EH (cell line): ENCODE data around the gene RESP18.
A peak's percentile ranks its signal among the peaks of the same experiment; 100 is the strongest.

Experiments
- DNase-seq: peaks from one replicate; pipeline ENCODE4 v3.0.0-alpha.2; 2015; ENCODE audit warnings: low read depth

The RESP18 gene

DNA sequence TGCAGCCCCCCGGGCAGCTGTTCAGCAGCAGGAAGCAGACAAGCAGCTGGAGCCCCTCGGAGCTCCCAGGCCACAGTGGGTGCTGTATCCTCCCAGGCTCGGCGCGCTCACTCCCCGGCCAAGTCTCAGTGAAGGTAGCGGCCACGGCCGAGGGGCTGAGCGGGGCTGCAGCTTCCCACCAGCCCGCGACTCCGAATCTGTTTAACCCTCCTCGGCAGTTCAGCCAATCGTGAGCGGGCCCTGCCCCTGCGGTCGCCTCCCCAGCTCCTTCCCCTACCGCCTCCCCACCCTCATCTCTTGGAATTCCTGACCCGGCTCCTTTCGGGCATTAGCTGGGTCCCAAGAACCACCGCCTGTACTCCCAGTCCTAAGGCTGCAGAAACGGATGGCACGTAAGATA lies at the start of gene RESP18:
TSS of gene RESP18 (minus strand) at position 203 of the 400 bp plus-strand sequence.
- DNase-seq, result no peak

DNA sequence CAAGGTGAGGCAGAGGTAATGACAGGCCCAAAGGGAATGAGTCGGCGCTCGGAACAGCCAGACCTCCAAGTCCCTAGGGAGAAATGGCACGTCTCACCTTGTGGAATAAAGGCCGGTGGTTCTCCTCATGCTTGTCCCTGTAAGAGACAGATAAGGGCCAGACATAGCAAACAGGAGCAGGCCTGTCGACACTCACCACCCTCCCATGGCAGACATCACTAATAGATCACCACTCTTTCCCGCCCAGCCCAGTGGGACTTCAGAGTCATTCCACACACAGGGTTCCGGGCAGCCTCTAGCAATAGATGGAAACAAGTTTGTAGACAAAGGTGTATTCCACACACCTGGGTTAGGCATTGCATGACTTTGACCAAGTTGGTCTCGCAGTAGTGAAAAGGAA lies 48.9 kb upstream of the RESP18 start:
- DNase-seq, result no peak

- no peak for DNase-seq
Measured at GRCh38 chr2:219380926-219381325, 48.4 kb upstream of the RESP18 start.

GRCh38 chr2:219378163-219378851 lies 45.8 kb upstream of the RESP18 start:
- DNase-seq, result no peak

DNA sequence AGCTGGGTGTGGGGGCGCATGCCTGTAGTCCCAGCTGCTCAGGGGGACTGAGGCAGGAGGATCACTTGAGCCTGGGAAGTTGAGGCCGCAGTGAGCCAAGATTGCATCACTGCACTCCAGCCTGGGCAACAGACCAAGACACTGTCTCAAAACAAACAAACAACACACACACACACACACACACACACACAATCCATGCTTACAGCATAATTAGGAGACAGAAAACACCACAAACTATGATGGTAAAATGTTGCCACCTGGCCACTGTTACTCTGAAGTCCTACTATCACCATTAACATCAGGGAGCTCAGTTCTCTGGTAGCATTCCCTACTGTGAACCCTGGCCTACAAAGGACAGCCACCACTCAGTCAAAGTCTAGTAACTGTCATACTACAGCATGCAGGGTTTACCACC lies 36.9 kb upstream of the RESP18 start:
- peak; percentile 75 for DNase-seq

- peak; percentile 99 for DNase-seq
Measured at GRCh38 chr2:219368690-219369191, 36.2 kb upstream of the RESP18 start.

GRCh38 chr2:219362524-219363164 lies 30.1 kb upstream of the RESP18 start:
- DNase-seq, result peak; percentile 98

DNA sequence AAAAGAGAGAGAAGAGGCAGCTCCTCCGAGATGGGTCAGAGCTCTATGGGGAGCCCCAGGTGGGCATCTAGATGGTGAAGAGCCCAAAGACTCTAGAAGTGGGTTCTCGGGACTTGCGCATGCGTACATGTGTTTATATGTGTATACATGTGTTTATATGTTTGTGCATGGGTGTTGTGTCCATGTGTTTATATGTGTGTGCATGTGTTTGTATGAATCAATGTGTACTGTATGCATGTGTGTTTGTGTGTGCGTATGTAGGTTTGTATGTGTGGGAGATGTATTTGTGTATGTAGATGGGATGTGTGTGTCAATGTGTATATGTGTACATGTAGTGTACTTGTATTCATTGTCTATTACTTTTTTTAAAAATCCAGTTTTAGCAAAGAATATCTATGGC lies 29.5 kb upstream of the RESP18 start:
- no peak for DNase-seq

- DNase-seq, result no peak
Measured at GRCh38 chr2:219358170-219359075, 25.9 kb upstream of the RESP18 start.

DNA sequence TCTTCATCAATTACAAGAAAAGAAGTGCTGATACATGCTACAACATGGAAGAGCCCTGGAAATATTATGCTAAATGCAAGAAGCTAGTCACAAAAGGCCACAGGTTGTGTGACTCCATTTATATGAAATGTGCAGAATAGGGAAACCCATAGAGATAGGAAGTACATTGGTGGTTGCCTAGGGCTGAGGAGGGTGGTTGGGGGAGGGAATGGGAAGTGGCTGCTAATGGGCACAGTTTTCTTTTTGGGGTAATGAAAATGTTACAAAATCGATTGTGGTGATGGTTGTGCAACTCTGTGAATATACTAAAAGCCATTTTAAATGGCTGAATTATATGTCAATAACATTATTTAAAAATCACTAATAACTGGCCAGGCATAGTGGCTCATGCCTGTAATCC lies 24.3 kb upstream of the RESP18 start:
- DNase-seq, result no peak

GRCh38 chr2:219354582-219354981 lies 22.0 kb upstream of the RESP18 start:
- DNase-seq, result no peak

DNA sequence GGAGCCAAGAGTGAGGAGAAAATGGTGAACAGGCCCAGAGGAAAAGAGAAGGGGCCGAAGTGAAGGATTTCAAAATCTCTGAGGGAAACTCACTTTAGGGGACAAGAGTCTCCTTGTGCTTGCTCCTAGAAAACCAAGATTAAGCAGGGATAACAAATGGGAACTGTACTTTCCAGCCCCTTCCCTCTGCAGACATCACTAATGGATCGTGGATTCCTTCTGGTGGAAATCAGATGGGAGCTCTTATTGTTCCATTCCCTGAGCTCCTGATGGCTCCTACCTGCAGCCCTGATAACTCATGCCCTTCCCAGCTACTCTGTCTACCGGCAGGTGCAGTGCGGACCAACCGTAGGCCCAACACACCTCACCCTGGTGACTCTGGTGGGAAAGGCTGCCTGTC lies 20.6 kb upstream of the RESP18 start:
- no peak for DNase-seq

- DNase-seq, result peak; percentile 72
Measured at GRCh38 chr2:219352448-219353023, 20.0 kb upstream of the RESP18 start.

- DNase-seq, result peak; percentile 92
Measured at GRCh38 chr2:219350710-219351221, 18.2 kb upstream of the RESP18 start.

GRCh38 chr2:219350215-219350614 lies 17.7 kb upstream of the RESP18 start:
- DNase-seq, result no peak

DNA sequence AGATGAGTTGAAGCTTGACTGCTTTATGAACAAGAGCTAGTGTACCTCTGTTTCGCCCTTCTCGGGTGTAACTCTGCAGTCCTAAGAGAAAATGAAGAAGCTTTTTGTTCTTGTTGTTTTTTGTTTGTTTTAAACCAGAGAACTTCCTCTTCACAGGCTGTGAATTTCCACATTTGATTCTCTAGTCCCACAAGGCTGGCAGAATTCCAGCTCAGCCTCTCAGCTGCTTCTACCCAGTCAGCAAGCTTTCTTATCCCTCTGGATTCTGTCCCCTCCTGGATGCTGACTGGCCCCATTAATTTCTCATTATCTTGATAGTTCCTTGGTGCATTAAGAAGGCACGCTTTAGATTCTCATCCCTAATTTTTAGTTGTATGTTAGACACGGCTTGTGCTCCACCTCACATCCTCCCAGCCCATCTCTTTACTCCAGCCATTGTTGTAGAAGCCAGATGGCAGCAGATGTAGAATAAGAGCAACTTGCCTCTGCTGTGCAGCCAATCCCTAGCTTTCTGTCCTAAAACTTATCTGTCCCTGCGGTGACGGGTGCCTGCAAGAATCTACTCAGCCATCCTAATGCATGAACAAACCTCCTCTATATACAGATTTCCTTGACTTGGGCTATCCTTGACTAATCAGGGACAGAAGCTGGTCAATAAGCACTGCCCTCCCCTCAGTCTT lies 12.3 kb upstream of the RESP18 start:
- peak; percentile 51 for DNase-seq

DNA sequence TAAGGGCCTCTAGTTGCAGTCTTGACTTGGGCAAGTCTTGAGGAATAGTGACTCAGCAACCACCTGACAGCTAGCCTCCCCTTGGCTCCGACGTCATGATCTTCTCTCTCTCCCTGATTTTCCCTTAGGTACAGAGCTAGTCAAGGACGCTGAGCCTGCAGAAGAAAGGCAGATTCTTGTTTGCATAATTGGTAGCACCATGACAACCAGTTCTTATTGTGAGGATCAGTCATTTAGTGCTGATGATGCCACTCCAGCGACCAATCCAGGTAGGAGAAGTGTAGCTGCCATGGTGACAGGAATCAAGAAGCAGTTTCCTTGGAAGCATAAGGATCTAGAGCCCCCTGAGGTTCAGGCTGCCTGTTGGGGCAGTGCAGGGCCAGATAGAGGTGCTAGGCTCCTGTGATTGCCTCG lies 2.8 kb upstream of the RESP18 start:
- DNase-seq, result no peak

- no peak for DNase-seq
Measured at GRCh38 chr2:219334076-219334475, 1.5 kb upstream of the RESP18 start.

- peak; percentile 51 for DNase-seq
Measured at GRCh38 chr2:219331560-219332213, 857 bp downstream of the RESP18 start.

DNA sequence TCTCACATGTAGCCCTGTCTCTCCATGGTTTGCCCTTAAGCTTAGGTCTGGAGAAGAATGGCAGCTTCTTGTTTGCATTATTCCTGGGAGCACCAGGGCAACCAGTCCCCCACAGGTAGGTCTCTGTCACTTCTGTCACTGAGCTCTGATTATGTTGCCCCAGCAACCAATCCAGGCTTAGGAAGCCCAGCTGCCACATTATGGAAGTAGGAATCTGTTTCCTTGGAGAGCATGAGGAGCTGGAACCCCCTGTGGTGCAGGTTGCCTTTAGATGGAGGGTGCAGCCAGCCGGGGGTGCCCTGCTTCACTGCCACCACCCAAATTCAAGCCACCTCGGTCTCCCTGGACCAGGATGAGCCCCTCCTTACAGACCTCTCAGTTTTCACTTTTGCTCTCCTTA lies 4.8 kb downstream of the RESP18 start:
- no peak for DNase-seq
